ENCODE measurements around the gene G6PC3. TPM values are rescaled to one million over a fixed set of nuclear protein-coding genes. Genes with fewer than 3 reads are reported as not detected.

G6PC3 gene
- total and polyA plus RNA-seq, 10 of the 15 experiments (the other 5 are each of a cell fraction or from before 2014, with no cell fraction given), result 13.0 to 93.7 (median 43.0) TPM

- WGBS (ENCODE audit: insufficient coverage, insufficient replicate concordance, low lambda C conversion rate, missing lambda C conversion rate), result 95% methylated on average over 3 of the region's 3 CpGs
- no peaks in the 10 kb centered on the region; the same call in 2 of the 3 replicates for H3K9me3 ChIP-seq (replicated peaks; ENCODE audit: control insufficient read depth, insufficient read depth, low read length)
- ChIA-PET POLR2A (no interaction called here), SMC1A (ENCODE audit: uncharacterized antibody, unreplicated experiment) (no interaction called here), RAD21 (ENCODE audit: unreplicated experiment) (no interaction called here), CTCF (interaction anchor here (0.7 to 0.9 kb wide), 3 partner anchors 10 to 63 kb away, joined by 3 read pairs; no protein-coding TSS in a partner anchor)
- H3K36me3 ChIP-seq (ENCODE audit: control insufficient read depth in 2 of 2, insufficient read depth in 2 of 2, low read length in 1 of 2), result peaks cover 21 to 23% of the 10 kb centered on the region in 2 experiments
- H3K4me3 ChIP-seq, result no peak overlapping the region
- H3K4me2 ChIP-seq (ENCODE audit: control insufficient read depth, insufficient read depth), result no peak overlapping the region
- no peak overlapping the region for H3K9ac ChIP-seq (ENCODE audit: control insufficient read depth, insufficient read depth, low read length)
- no peak overlapping the region for H3K27ac ChIP-seq (ENCODE audit: control insufficient read depth, insufficient read depth)
- in situ Hi-C loops (cut with MboI) (no loop called here), intact Hi-C loops (cut with micrococcal nuclease; ENCODE audit: unreplicated experiment) (no loop called here)
- H3K27me3 ChIP-seq (replicated peaks in 1 of 2; ENCODE audit: control insufficient read depth in 2 of 2, insufficient read depth in 2 of 2, low read length in 1 of 2), result no peaks in the 10 kb centered on the region
- TF ChIP-seq, protein P1, sequence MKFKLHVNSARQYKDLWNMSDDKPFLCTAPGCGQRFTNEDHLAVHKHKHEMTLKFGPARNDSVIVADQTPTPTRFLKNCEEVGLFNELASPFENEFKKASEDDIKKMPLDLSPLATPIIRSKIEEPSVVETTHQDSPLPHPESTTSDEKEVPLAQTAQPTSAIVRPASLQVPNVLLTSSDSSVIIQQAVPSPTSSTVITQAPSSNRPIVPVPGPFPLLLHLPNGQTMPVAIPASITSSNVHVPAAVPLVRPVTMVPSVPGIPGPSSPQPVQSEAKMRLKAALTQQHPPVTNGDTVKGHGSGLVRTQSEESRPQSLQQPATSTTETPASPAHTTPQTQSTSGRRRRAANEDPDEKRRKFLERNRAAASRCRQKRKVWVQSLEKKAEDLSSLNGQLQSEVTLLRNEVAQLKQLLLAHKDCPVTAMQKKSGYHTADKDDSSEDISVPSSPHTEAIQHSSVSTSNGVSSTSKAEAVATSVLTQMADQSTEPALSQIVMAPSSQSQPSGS (IDR thresholded peaks at IDR 0.05; ENCODE audit: low read length), result no peak
- TF ChIP-seq, protein P2, sequence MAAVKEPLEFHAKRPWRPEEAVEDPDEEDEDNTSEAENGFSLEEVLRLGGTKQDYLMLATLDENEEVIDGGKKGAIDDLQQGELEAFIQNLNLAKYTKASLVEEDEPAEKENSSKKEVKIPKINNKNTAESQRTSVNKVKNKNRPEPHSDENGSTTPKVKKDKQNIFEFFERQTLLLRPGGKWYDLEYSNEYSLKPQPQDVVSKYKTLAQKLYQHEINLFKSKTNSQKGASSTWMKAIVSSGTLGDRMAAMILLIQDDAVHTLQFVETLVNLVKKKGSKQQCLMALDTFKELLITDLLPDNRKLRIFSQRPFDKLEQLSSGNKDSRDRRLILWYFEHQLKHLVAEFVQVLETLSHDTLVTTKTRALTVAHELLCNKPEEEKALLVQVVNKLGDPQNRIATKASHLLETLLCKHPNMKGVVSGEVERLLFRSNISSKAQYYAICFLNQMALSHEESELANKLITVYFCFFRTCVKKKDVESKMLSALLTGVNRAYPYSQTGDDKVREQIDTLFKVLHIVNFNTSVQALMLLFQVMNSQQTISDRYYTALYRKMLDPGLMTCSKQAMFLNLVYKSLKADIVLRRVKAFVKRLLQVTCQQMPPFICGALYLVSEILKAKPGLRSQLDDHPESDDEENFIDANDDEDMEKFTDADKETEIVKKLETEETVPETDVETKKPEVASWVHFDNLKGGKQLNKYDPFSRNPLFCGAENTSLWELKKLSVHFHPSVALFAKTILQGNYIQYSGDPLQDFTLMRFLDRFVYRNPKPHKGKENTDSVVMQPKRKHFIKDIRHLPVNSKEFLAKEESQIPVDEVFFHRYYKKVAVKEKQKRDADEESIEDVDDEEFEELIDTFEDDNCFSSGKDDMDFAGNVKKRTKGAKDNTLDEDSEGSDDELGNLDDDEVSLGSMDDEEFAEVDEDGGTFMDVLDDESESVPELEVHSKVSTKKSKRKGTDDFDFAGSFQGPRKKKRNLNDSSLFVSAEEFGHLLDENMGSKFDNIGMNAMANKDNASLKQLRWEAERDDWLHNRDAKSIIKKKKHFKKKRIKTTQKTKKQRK (IDR thresholded peaks at IDR 0.05; ENCODE audit: low read depth, low read length), result no peak
- no peak for TF ChIP-seq JUND (IDR thresholded peaks at IDR 0.05; ENCODE audit: low read depth, low read length)
- TF ChIP-seq BMI1 (IDR thresholded peaks at IDR 0.05; ENCODE audit: borderline replicate concordance), result no peak
- TF ChIP-seq BCL3 (IDR thresholded peaks at IDR 0.05; ENCODE audit: borderline replicate concordance, insufficient read depth, low read depth, low read length, poor library complexity, severe bottlenecking), result no peak
- TF ChIP-seq LARP7 (IDR thresholded peaks at IDR 0.05), result no peak
- no peak for TF ChIP-seq RBBP5 (conservative IDR thresholded peaks at IDR 0.05)
- no peak for TF ChIP-seq CBFB (IDR thresholded peaks at IDR 0.05; ENCODE audit: low read depth)
- no peak for TF ChIP-seq IKZF2 (IDR thresholded peaks at IDR 0.05)
- peaks cover 12% of the 10 kb centered on the region for H3K79me2 ChIP-seq (ENCODE audit: control insufficient read depth, insufficient read depth, low read length)
- FAIRE-seq, result no peak
- DNase-seq (ENCODE audit: low read depth, low spot score), result no peak
- ATAC-seq, result no peak
- H2AFZ ChIP-seq (ENCODE audit: control insufficient read depth, low read depth, low read length), result no peak overlapping the region
- no peaks in the 10 kb centered on the region for H3K4me1 ChIP-seq (ENCODE audit: control insufficient read depth, insufficient read depth, low read length)
- BruUV-seq (replicated peaks), result TSS peak; percentile 63
- no peaks in the 10 kb centered on the region for H4K20me1 ChIP-seq (ENCODE audit: control insufficient read depth, insufficient read depth)
Measured at GRCh38 chr17:44053125-44053872, 17.2 kb upstream of the G6PC3 start.
